Activated CD4-positive, alpha-beta T cell treated with anti-CD3 and anti-CD28 coated beads, Interleukin-2, amount 50 U/mL, for 16 hours (primary cell): Measurements from ENCODE around the gene BRD4.

Experiments
- DNase-seq: peaks from one replicate; pipeline ENCODE4 v3.0.0-alpha.2; 2020

BRD4 gene

GRCh38 chr19:15187026-15188007 lies 145.0 kb downstream of the BRD4 start:
- no peak for DNase-seq
